Spleen (tissue), 11 donors: ENCODE results near the gene ZNF217. TPM values are rescaled to one million over a fixed set of nuclear protein-coding genes. Genes with fewer than 3 reads are reported as not detected.
A peak's percentile ranks its signal among the peaks of the same experiment; 100 is the strongest.

Experiments
- DNase-seq: peaks from one replicate; pipeline ENCODE4 v3.0.0-alpha.2; 2020
- H3K27ac ChIP-seq, 8 donors: fragments of 200-600 bp; sonication (generic) in 7 of 8; 1 replicate in 4 of 8; 2 replicates in 4 of 8; pipeline versions ENCODE4 v1.5.0 to v1.8.0; 2016 to 2021; ENCODE audit warnings: inconsistent platforms in 4 of 8, mild to moderate bottlenecking in 4 of 8, moderate library complexity in 1 of 8
- H3K27me3 ChIP-seq, 7 donors: fragments of 200-600 bp; sonication (generic) in 6 of 7; replicated peaks in 1 of 7; 1 replicate in 4 of 7; 2 replicates in 3 of 7; pipeline versions ENCODE4 v1.5.0 to v1.8.0; 2016 to 2021; ENCODE audit warnings: inconsistent platforms in 3 of 7, mild to moderate bottlenecking in 1 of 7
- H3K36me3 ChIP-seq, 6 donors: fragments of 200-600 bp; sonication (generic) in 5 of 6; 1 replicate in 4 of 6; 2 replicates in 2 of 6; pipeline versions ENCODE4 v1.5.0 to v1.8.0; 2016 to 2021; ENCODE audit warnings: inconsistent platforms in 2 of 6
- H3K4me1 ChIP-seq, 6 donors: fragments of 200-600 bp; sonication (generic) in 5 of 6; 1 replicate in 3 of 6; 2 replicates in 3 of 6; pipeline versions ENCODE4 v1.5.0 to v1.8.0; 2016 to 2021; ENCODE audit warnings: inconsistent platforms in 3 of 6
- H3K4me3 ChIP-seq, 8 donors: fragments of 200-600 bp; sonication (generic) in 7 of 8; 1 replicate in 4 of 8; 2 replicates in 4 of 8; pipeline versions ENCODE4 v1.5.0 to v1.8.0; 2016 to 2021; ENCODE audit warnings: inconsistent platforms in 4 of 8, mild to moderate bottlenecking in 4 of 8, moderate library complexity in 2 of 8
- H3K9me3 ChIP-seq, 8 donors: fragments of 200-600 bp; sonication (generic) in 7 of 8; 1 replicate in 4 of 8; 2 replicates in 4 of 8; pipeline versions ENCODE4 v1.5.0 to v1.8.0; 2016 to 2021; ENCODE audit warnings: inconsistent platforms in 4 of 8
- POLR2A ChIP-seq, 3 donors: fragments of 450-650 bp; IDR thresholded peaks; one replicate each; pipeline ENCODE4 v1.5.1; 2017; ENCODE audit warnings: antibody characterized with exemption in 3 of 3, mild to moderate bottlenecking in 1 of 3
- POLR2AphosphoS5 ChIP-seq, 3 donors: sonication (generic); formaldehyde crosslinking; IDR thresholded peaks; one replicate each; pipeline ENCODE4 v1.5.1; 2017; ENCODE audit warnings: antibody characterized with exemption in 3 of 3
- WGBS, 5 donors: extraction: QIAGEN DNeasy Blood & Tissue Kit in 3 of 5; methylation state at CpG; one replicate each; pipeline versions ENCODE4 v1.1.5 to v1.1.7; 2013 to 2018; 5-methylcytosine and 5-hydroxymethylcytosine counted together
- intact Hi-C: fragments of 100-400 bp; cut with DNase I; formaldehyde crosslinking; loops from one replicate; pipeline ENCODE4 v1.15.0; 2023; ENCODE audit warnings: low total_unique reads
- polyA plus RNA-seq, 3 donors: library from polyadenylated mRNA; stranded (reverse); fragments of 200-250 nt; gene quantifications; one replicate each; pipeline ENCODE4 v1.2.1, GENCODE V29; 2013
- total RNA-seq, 7 donors: library from RNA; depleted of rRNA in 3 of 7; stranded (reverse); fragments of >200 nt in 3 of 7; fragmentation: NEBNext Ultra II Directional in 4 of 7; extraction: Animal tissue kit (Norgen Biotek cat#: 25700) in 4 of 7; gene quantifications; one replicate each; pipeline versions ENCODE4 v1.1.0 to v1.2.1, GENCODE V29; 2016 to 2021
- TF ChIP-seq, protein P1 (sequence below), 11 experiments: fragments of 200-600 bp in 7 of 11; fragments of 450-650 bp in 4 of 11; sonication (generic) in 4 of 11; IDR thresholded peaks in 8 of 11; conservative IDR thresholded peaks in 3 of 11; 1 replicate in 7 of 11; 2 replicates in 4 of 11; pipeline versions ENCODE4 v1.4.0 to v1.8.0; 2016 to 2021; ENCODE audit warnings: antibody characterized with exemption in 11 of 11, inconsistent platforms in 4 of 11, mild to moderate bottlenecking in 1 of 11
- donor health status: healthy with polysubstance abuse.
- donor health status: DM: no; HTN: no; CAD: no; lungs with moderate emphysema.
- donor health status: DM: no; HTN: no; CAD: no.
- donor health status: Bipolar disorder and iron deficiency.
- donor health status: healthy.
- donor health status: DM: no; HTN: no; CAD: no.
- donor health status: DM: yes; HTN: yes; CAD: no.

Gene ZNF217
- total and polyA plus RNA-seq, 10 donors: 15.1 to 90.1 (median 74.1) TPM

DNA sequence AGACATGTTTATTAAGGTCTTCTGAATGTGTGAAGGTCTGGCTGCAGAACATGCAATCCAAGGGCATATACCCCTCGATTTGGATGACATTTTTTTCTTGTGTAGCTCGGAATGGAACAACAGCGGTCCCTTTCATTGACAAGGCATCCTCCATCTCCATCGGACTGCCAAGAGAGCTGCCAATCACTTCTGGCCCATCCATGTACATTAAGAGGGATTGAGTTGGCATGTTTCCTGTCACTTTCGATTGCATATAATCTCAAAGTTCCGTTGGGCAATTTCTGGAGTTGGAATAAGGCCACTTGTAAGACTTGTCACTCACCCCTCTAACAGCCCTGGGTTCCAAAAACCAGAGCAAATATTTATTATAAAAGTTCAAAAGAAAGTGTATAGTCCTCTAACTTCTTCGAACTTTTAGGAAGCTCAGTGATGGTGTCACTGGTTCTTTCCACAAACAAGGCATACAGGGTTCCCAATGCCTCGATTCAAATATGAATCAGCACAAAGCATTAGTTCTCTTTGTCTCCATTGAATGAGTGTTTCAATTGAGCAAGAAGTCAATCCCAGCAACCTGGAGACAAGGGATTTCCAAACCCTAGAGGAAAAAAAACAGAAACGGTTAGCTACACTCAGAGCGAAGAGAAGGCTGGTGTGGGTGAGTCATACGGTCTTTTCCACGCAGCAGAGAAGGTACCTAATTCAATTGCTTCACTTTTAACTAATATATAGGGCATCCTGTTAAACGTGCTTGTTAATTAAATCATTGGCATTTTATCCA, 10.9 kb downstream of the ZNF217 start:
- TF ChIP-seq, protein P1, sequence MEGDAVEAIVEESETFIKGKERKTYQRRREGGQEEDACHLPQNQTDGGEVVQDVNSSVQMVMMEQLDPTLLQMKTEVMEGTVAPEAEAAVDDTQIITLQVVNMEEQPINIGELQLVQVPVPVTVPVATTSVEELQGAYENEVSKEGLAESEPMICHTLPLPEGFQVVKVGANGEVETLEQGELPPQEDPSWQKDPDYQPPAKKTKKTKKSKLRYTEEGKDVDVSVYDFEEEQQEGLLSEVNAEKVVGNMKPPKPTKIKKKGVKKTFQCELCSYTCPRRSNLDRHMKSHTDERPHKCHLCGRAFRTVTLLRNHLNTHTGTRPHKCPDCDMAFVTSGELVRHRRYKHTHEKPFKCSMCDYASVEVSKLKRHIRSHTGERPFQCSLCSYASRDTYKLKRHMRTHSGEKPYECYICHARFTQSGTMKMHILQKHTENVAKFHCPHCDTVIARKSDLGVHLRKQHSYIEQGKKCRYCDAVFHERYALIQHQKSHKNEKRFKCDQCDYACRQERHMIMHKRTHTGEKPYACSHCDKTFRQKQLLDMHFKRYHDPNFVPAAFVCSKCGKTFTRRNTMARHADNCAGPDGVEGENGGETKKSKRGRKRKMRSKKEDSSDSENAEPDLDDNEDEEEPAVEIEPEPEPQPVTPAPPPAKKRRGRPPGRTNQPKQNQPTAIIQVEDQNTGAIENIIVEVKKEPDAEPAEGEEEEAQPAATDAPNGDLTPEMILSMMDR (IDR thresholded peaks at IDR 0.05 in 8 of 11, conservative IDR thresholded peaks at IDR 0.05 in 3 of 11): no peak
- TF ChIP-seq POLR2A (IDR thresholded peaks at IDR 0.05) (no peak), POLR2AphosphoS5 (IDR thresholded peaks at IDR 0.05) (peak in 1 of 3 donors; percentile 22)
- H3K4me1 ChIP-seq: peaks cover 81 to 98% (median 94%) of the 10 kb centered on the region in 6 donors
- peak overlapping the region in 5 of 8 donors; percentile 29 to 66 (median 31) for H3K4me3 ChIP-seq
- 41 to 55% (median 44%) methylated on average over 13 of the region's 13 CpGs for WGBS, 5 donors
- peak overlapping the region; percentile 74 to 100 (median 99) for H3K27ac ChIP-seq
- no peak for DNase-seq
- intact Hi-C loops: no loop called here
- H3K9me3 ChIP-seq: no peaks in the 10 kb centered on the region
- peaks cover 0 to 40% (median 27%) of the 10 kb centered on the region in 6 donors for H3K36me3 ChIP-seq
- no peaks in the 10 kb centered on the region for H3K27me3 ChIP-seq

DNA sequence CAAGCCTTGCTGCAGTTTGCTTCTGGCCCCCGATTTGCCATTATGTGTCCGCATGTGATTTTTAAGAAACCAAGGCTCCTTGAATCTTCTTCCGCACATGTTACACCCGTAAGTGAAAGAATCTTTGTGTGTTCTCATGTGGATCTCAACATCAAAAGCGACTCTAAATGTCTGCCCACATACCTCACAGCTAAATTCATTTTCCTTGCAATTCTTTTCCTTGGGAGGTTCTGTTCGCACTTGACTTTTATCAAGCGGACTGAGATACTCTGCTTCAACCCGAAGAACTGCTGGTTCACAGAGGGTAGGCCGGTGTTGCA, 11.4 kb downstream of the ZNF217 start:
- Histone ChIP-seq H3K27ac (peak overlapping the region; percentile 74 to 100 (median 99)), H3K27me3 (no peaks in the 10 kb centered on the region), H3K36me3 (peaks cover 0 to 46% (median 33%) of the 10 kb centered on the region in 6 donors), H3K4me3 (peak overlapping the region in 6 of 8 donors; percentile 28 to 66 (median 31)), H3K4me1 (peaks cover 85 to 100% (median 96%) of the 10 kb centered on the region in 6 donors), H3K9me3 (no peaks in the 10 kb centered on the region)
- DNase-seq: no peak
- TF ChIP-seq, protein P1 (IDR thresholded peaks at IDR 0.05 in 8 of 11, conservative IDR thresholded peaks at IDR 0.05 in 3 of 11): no peak
- peak in 1 of 3 donors; percentile 0 for TF ChIP-seq POLR2AphosphoS5 (IDR thresholded peaks at IDR 0.05)
- TF ChIP-seq POLR2A (IDR thresholded peaks at IDR 0.05): no peak
- 56 to 74% (median 65%) methylated on average over 9 of the region's 9 CpGs for WGBS, 5 donors
- intact Hi-C loops: no loop called here

DNA sequence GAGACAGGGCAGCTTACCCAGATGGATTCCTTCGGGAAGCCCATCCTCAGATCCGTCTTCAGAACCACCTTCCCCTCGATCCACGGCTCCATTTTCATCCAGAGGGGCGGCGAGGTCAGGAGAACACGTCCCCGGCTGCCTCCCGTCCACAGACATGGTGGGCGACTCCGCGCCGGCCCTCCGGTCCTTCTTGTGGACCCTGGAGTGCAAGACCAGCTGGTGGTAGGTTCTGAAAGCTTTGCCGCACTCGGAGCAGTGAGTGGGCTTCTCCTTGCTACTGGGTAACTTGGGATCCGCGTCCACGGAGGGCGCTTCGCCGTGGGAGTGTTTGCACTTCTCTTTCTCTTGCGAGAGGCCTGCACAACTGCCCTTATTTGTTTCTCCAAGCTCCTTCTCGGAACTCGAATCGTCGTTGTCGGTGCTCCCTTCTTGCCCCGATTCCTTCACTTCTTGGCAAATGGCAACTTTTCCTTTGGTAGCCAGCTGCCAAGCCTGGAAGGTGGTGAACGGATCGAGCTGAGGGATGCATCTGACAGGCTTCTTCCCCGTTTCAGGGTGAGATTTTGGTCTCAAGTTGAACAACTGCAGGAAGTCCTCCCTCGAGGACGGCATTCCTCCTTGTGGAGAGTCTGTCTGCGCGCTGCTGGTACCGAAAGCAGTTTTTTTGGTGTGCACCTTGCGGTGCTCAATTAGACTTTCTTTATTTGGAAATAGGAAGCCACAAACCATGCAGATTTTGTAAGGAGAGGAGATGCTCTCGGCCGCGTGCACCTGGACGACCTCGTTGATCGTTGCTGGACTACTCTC, 12.0 kb downstream of the ZNF217 start:
- Histone ChIP-seq H3K27ac (peak overlapping the region; percentile 74 to 100 (median 99)), H3K36me3 (peaks cover 0 to 51% (median 38%) of the 10 kb centered on the region in 6 donors), H3K4me3 (peak overlapping the region; percentile 14 to 66 (median 31)), H3K9me3 (no peaks in the 10 kb centered on the region), H3K4me1 (peaks cover 84 to 100% (median 96%) of the 10 kb centered on the region in 6 donors), H3K27me3 (no peaks in the 10 kb centered on the region)
- intact Hi-C loops: no loop called here
- WGBS, 5 donors: 63 to 70% (median 66%) methylated on average over 38 to 44 of the region's 44 CpGs
- peak; percentile 32 to 74 (median 36) for TF ChIP-seq POLR2AphosphoS5 (IDR thresholded peaks at IDR 0.05)
- TF ChIP-seq, protein P1 (IDR thresholded peaks at IDR 0.05 in 8 of 11, conservative IDR thresholded peaks at IDR 0.05 in 3 of 11): no peak
- no peak for TF ChIP-seq POLR2A (IDR thresholded peaks at IDR 0.05)
- peak; percentile 81 for DNase-seq
